T follicular helper cell (primary cell): ENCODE data around the gene CORO2B.

ENCODE experiments used
- DNase-seq: peaks from one replicate; pipeline ENCODE4 v3.0.0-alpha.2; 2020; ENCODE audit warnings: low read depth

Gene CORO2B

GRCh38 chr15:68650901-68651709 lies 72.3 kb downstream of the CORO2B start:
- DNase-seq: peak; percentile 13

- no peak for DNase-seq
Observed at GRCh38 chr15:68651916-68652525, 73.2 kb downstream of the CORO2B start.

- DNase-seq: no peak
Observed at GRCh38 chr15:68653031-68653635, 74.3 kb downstream of the CORO2B start.

- no peak for DNase-seq
Observed at GRCh38 chr15:68653801-68654200, 75.0 kb downstream of the CORO2B start.

- DNase-seq: no peak
Observed at GRCh38 chr15:68654786-68655560, 76.2 kb downstream of the CORO2B start.

GRCh38 chr15:68655686-68656437 lies 77.1 kb downstream of the CORO2B start:
- DNase-seq: no peak

GRCh38 chr15:68656438-68656739 lies 77.6 kb downstream of the CORO2B start:
- no peak for DNase-seq

GRCh38 chr15:68658151-68658550 lies 79.4 kb downstream of the CORO2B start:
- DNase-seq: no peak

GRCh38 chr15:68658641-68659358 lies 80.0 kb downstream of the CORO2B start:
- DNase-seq: no peak

- DNase-seq: no peak
Observed at GRCh38 chr15:68663526-68663925, 84.7 kb downstream of the CORO2B start.

GRCh38 chr15:68666120-68666811 lies 87.5 kb downstream of the CORO2B start:
- no peak for DNase-seq

- no peak for DNase-seq
Observed at GRCh38 chr15:68666812-68667450, 88.1 kb downstream of the CORO2B start.

- DNase-seq: no peak
Observed at GRCh38 chr15:68667800-68668625, 89.2 kb downstream of the CORO2B start.

GRCh38 chr15:68668926-68669600 lies 90.3 kb downstream of the CORO2B start:
- DNase-seq: no peak

- no peak for DNase-seq
Observed at GRCh38 chr15:68672251-68672650, 93.5 kb downstream of the CORO2B start.

GRCh38 chr15:68672781-68673205 lies 94.0 kb downstream of the CORO2B start:
- no peak for DNase-seq

GRCh38 chr15:68674975-68675374 lies 96.2 kb downstream of the CORO2B start:
- DNase-seq: no peak

GRCh38 chr15:68676011-68676605 lies 97.3 kb downstream of the CORO2B start:
- no peak for DNase-seq
